Regular cardiac myocyte (primary cell): ENCODE measurements around the gene PIANP. TPM values are rescaled to one million over a fixed set of nuclear protein-coding genes. Genes with fewer than 3 reads are reported as not detected.

Experiments
- total RNA-seq: library from RNA; depleted of rRNA; stranded (reverse); fragments of >200 nt; gene quantifications from 2 replicates; pipeline ENCODE4 v1.2.3, GENCODE V29; 2014

The PIANP gene
- under 0.01 TPM in 2 replicates for total RNA-seq

GRCh38 chr12:6700646-6701051, at the start of gene PIANP:
TSS of gene PIANP (minus strand) at chr12:6700815. CDS start at chr12:6698061, 2,754 bp downstream.

GRCh38 chr12:6723607-6724408, 23.2 kb upstream of the PIANP start, which contains the start of gene COPS7A:
TSS of gene COPS7A (plus strand) at chr12:6724046. CDS start at chr12:6724657, 611 bp downstream.

GRCh38 chr12:6688999-6689882, 11.4 kb downstream of the PIANP start, which contains the start of gene ZNF384:
TSS of gene ZNF384 (minus strand) at chr12:6689375. CDS start at chr12:6679520, 9,855 bp downstream.

GRCh38 chr12:6662906-6663742, 37.5 kb downstream of the PIANP start, which contains the start of gene ING4:
TSS of gene ING4 (minus strand) at chr12:6663119. CDS start at chr12:6663101, 18 bp downstream.

GRCh38 chr12:6647083-6647604, 53.5 kb downstream of the PIANP start, which contains the start of gene ACRBP:
TSS of gene ACRBP (minus strand) at chr12:6647432. CDS start at chr12:6647366, 66 bp downstream.

Other genes starting within 250 kb of the PIANP start
- gene TAPBPL, start 248.8 kb downstream of the PIANP start, total RNA-seq = 3.8 and 13.5 TPM in 2 replicates
- 2.7 and 3.7 TPM in 2 replicates for gene VAMP1, start 230.1 kb downstream of the PIANP start, total RNA-seq
- 86.8 and 164 TPM in 2 replicates for gene MRPL51, start 207.6 kb downstream of the PIANP start, total RNA-seq
- gene NCAPD2, start 206.7 kb downstream of the PIANP start, total RNA-seq = 27.6 and 102 TPM in 2 replicates
- gene GAPDH, start 166.3 kb downstream of the PIANP start, total RNA-seq = 10,543 and 12,698 TPM in 2 replicates
- gene IFFO1, start 144.8 kb downstream of the PIANP start, total RNA-seq = 9.0 and 21.4 TPM in 2 replicates
- 16.3 and 29.1 TPM in 2 replicates for gene NOP2, start 132.5 kb downstream of the PIANP start, total RNA-seq
- 152 and 224 TPM in 2 replicates for gene CHD4, start 93.4 kb downstream of the PIANP start, total RNA-seq
- not detected in 2 replicates for gene LPAR5, start 64.9 kb downstream of the PIANP start, total RNA-seq
- gene ACRBP, start 53.4 kb downstream of the PIANP start, total RNA-seq = under 0.01 TPM in 1 of 2 replicates, not detected in the other
- gene ING4, start 37.7 kb downstream of the PIANP start, total RNA-seq = 19.7 and 33.5 TPM in 2 replicates
- gene ZNF384, start 11.4 kb downstream of the PIANP start, total RNA-seq = 9.0 and 11.3 TPM in 2 replicates
- 87.9 and 100 TPM in 2 replicates for gene COPS7A, start 23.2 kb upstream of the PIANP start, total RNA-seq
- gene MLF2, start 52.3 kb upstream of the PIANP start, total RNA-seq = 147 and 175 TPM in 2 replicates
- gene PTMS, start 65.5 kb upstream of the PIANP start, total RNA-seq = 17.2 and 38.0 TPM in 2 replicates
- not detected in 2 replicates for gene LAG3, start 71.7 kb upstream of the PIANP start, total RNA-seq
- 0.28 and 0.58 TPM in 2 replicates for gene CD4, start 88.7 kb upstream of the PIANP start, total RNA-seq
- 0.96 and 2.5 TPM in 2 replicates for gene GPR162, start 121.0 kb upstream of the PIANP start, total RNA-seq
- 79.6 and 124 TPM in 2 replicates for gene P3H3, start 127.6 kb upstream of the PIANP start, total RNA-seq
- gene GNB3, start 140.1 kb upstream of the PIANP start, total RNA-seq = 1.4 and 2.5 TPM in 2 replicates
- 5.6 and 29.7 TPM in 2 replicates for gene CDCA3, start 150.5 kb upstream of the PIANP start, total RNA-seq
- gene USP5, start 151.3 kb upstream of the PIANP start, total RNA-seq = 77.8 and 123 TPM in 2 replicates
- 1,644 and 1,719 TPM in 2 replicates for gene TPI1, start 166.7 kb upstream of the PIANP start, total RNA-seq
- gene SPSB2, start 172.5 kb upstream of the PIANP start, total RNA-seq = 3.6 and 4.2 TPM in 2 replicates
- 8.6 and 18.0 TPM in 2 replicates for gene LRRC23, start 204.0 kb upstream of the PIANP start, total RNA-seq
- gene ENO2, start 213.8 kb upstream of the PIANP start, total RNA-seq = 40.8 and 66.8 TPM in 2 replicates
- gene ATN1, start 227.1 kb upstream of the PIANP start, total RNA-seq = 4.4 and 9.0 TPM in 2 replicates
- not detected in 2 replicates for gene RNU7-1, start 243.0 kb upstream of the PIANP start, total RNA-seq
- 75.3 and 141 TPM in 2 replicates for gene C12orf57, start 243.2 kb upstream of the PIANP start, total RNA-seq